HepG2 (cell line): ENCODE measurements around the gene NOS1.

Experiments used
- CHD4 ChIP-seq: fragments of 200-600 bp; sonication (generic); IDR thresholded peaks from 2 replicates; pipeline ENCODE4 v1.7.0; 2017; ENCODE audit warnings: mild to moderate bottlenecking, low read length, borderline replicate concordance
- MIER2 ChIP-seq: IDR thresholded peaks from 2 replicates; pipeline ENCODE4 v1.6.1; 2016; ENCODE audit warnings: missing biosample characterization, missing genetic modification reagents
- POLR2AphosphoS5 ChIP-seq: IDR thresholded peaks from 2 replicates; pipeline ENCODE4 v1.6.1; 2012; ENCODE audit warnings: low read depth, low read length
- ZNF251 ChIP-seq: sonication (generic); formaldehyde crosslinking; IDR thresholded peaks from 2 replicates; pipeline ENCODE4 v1.9.0; 2021; ENCODE audit warnings: mild to moderate bottlenecking, missing genetic modification reagents

GRCh38 chr12:117280019-117280680 lies 81.3 kb downstream of the NOS1 start:
- no peak for TF ChIP-seq ZNF251 (CRISPR knock-in tag)
- TF ChIP-seq CHD4: no peak
- no peak for TF ChIP-seq MIER2 (CRISPR knock-in tag)
- no peak for TF ChIP-seq POLR2AphosphoS5
